ENCODE measurements around the gene TBX5. TPM values are rescaled to one million over a fixed set of nuclear protein-coding genes. Genes with fewer than 3 reads are reported as not detected.
A peak's percentile ranks its signal among the peaks of the same experiment; 100 is the strongest.

TBX5 gene
- total RNA-seq, 1 donor from 2014 or later: not detected

DNA sequence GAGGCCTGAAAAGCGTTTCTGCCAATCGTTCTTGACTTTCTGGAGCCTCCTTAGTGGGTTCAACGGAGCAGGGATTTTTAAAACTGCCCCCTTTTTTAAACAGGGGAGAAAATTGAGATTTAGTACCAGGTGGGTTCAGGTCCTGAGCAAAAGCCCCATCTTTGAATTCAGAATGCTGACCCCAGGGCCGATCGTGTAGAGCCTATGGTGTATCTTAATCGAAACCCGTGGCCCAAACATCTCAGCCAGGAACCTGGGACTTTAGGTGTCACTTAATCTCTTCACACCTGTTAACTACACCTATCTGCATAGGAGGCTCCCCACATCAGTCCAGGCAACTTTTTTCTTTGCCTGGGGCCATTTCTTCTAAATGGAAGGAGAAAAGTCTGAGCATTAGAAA, 6.4 kb upstream of the TBX5 start:
- no peaks in the 10 kb centered on the region for H3K9me3 Mint-ChIP-seq (ENCODE audit: unreplicated experiment)
- TF ChIP-seq, protein P1, sequence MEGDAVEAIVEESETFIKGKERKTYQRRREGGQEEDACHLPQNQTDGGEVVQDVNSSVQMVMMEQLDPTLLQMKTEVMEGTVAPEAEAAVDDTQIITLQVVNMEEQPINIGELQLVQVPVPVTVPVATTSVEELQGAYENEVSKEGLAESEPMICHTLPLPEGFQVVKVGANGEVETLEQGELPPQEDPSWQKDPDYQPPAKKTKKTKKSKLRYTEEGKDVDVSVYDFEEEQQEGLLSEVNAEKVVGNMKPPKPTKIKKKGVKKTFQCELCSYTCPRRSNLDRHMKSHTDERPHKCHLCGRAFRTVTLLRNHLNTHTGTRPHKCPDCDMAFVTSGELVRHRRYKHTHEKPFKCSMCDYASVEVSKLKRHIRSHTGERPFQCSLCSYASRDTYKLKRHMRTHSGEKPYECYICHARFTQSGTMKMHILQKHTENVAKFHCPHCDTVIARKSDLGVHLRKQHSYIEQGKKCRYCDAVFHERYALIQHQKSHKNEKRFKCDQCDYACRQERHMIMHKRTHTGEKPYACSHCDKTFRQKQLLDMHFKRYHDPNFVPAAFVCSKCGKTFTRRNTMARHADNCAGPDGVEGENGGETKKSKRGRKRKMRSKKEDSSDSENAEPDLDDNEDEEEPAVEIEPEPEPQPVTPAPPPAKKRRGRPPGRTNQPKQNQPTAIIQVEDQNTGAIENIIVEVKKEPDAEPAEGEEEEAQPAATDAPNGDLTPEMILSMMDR (IDR thresholded peaks at IDR 0.05): no peak
- H3K27me3 Mint-ChIP-seq (ENCODE audit: unreplicated experiment): peaks cover 74% of the 10 kb centered on the region
- DNase-seq (ENCODE audit: extremely low spot score, unreplicated experiment): no peak
- no peak overlapping the region for H3K27ac Mint-ChIP-seq (ENCODE audit: unreplicated experiment)
- H3K4me3 Mint-ChIP-seq (ENCODE audit: unreplicated experiment): no peak overlapping the region
- peaks cover 17% of the 10 kb centered on the region for H3K4me1 Mint-ChIP-seq (ENCODE audit: unreplicated experiment)
- peaks cover 2% of the 10 kb centered on the region for H3K36me3 Mint-ChIP-seq (ENCODE audit: unreplicated experiment)

DNA sequence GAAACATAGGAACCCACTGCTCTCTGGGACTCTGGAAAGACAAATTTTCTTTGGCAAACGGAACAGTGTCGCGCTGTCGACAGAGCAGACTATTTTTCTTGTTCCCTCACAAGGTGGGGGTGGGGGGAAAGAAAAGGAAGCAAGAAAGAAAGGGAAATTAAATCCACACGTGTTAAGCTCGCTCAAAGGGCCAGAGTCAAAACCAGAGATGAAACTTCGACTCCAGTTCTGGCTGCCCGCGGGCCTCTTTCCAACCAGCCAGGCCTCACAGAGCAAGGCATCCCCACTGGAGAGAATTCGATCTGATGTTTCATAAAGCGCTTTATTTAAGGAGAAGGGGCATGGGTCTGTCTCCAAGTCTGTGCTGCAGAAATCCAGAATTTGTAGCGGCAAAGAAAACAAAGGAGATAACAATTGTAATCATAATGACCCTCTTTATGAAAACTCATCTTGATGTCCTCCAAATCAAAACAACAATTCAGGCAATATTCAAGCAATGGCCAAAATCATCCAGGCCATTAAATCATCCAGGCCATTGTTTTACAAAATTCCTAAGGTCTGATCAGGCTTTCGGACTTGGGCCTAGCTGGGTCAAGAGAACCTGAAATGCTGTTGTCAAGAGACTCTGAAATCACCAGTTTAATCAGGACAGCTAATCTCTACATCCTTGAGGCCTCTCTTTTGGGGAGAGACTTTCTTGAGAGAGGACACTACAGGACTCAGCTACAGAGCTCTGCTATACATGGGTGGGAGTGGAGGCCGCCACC, 5.3 kb upstream of the TBX5 start:
- peaks cover 2% of the 10 kb centered on the region for H3K36me3 Mint-ChIP-seq (ENCODE audit: unreplicated experiment)
- DNase-seq (ENCODE audit: extremely low spot score, unreplicated experiment): no peak
- peaks cover 84% of the 10 kb centered on the region for H3K27me3 Mint-ChIP-seq (ENCODE audit: unreplicated experiment)
- H3K9me3 Mint-ChIP-seq (ENCODE audit: unreplicated experiment): no peaks in the 10 kb centered on the region
- peaks cover 17% of the 10 kb centered on the region for H3K4me1 Mint-ChIP-seq (ENCODE audit: unreplicated experiment)
- no peak overlapping the region for H3K27ac Mint-ChIP-seq (ENCODE audit: unreplicated experiment)
- TF ChIP-seq, protein P1 (IDR thresholded peaks at IDR 0.05): no peak
- H3K4me3 Mint-ChIP-seq (ENCODE audit: unreplicated experiment): no peak overlapping the region

DNA sequence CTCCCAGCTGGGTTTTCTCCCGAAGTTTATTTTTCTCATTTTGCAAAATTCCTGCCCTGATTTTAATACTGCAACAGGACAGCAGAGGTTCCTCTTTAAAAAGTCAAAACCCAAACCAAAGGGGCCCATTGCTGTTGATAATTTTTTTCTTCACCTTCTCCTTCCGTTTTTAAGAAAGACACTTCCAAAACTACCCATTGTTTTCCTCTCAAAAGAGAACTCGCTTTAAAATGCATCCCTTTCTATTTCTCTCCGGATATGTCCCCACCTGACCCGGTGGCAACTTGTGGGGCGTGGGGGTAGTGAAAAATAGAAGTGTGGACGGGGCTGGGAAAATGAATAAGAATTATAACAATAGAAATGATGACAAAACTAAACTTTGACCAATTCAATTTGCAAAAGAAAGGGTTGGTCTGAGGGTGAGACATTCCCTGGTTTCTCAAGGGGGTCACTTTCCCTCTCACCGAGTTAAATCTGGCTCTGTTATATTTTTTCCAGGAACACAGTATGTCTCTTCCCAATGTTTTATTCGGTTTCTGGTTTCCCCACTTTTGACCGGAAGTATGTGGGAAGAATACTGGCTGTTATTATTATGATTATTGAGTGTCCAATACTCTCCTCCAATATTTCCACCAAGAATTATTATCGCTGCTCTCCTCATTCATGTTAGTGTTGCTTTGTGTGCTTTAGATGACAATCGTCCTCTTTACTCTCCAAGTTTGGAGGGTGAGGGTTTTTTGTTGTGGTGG, 4.1 kb upstream of the TBX5 start:
- Mint-ChIP-seq H3K27ac (ENCODE audit: unreplicated experiment) (no peak overlapping the region), H3K4me3 (ENCODE audit: unreplicated experiment) (peak overlapping the region; percentile 73), H3K4me1 (ENCODE audit: unreplicated experiment) (peaks cover 18% of the 10 kb centered on the region), H3K36me3 (ENCODE audit: unreplicated experiment) (peaks cover 2% of the 10 kb centered on the region), H3K27me3 (ENCODE audit: unreplicated experiment) (peaks cover 93% of the 10 kb centered on the region), H3K9me3 (ENCODE audit: unreplicated experiment) (no peaks in the 10 kb centered on the region)
- TF ChIP-seq, protein P1 (IDR thresholded peaks at IDR 0.05): no peak
- no peak for DNase-seq (ENCODE audit: extremely low spot score, unreplicated experiment)

DNA sequence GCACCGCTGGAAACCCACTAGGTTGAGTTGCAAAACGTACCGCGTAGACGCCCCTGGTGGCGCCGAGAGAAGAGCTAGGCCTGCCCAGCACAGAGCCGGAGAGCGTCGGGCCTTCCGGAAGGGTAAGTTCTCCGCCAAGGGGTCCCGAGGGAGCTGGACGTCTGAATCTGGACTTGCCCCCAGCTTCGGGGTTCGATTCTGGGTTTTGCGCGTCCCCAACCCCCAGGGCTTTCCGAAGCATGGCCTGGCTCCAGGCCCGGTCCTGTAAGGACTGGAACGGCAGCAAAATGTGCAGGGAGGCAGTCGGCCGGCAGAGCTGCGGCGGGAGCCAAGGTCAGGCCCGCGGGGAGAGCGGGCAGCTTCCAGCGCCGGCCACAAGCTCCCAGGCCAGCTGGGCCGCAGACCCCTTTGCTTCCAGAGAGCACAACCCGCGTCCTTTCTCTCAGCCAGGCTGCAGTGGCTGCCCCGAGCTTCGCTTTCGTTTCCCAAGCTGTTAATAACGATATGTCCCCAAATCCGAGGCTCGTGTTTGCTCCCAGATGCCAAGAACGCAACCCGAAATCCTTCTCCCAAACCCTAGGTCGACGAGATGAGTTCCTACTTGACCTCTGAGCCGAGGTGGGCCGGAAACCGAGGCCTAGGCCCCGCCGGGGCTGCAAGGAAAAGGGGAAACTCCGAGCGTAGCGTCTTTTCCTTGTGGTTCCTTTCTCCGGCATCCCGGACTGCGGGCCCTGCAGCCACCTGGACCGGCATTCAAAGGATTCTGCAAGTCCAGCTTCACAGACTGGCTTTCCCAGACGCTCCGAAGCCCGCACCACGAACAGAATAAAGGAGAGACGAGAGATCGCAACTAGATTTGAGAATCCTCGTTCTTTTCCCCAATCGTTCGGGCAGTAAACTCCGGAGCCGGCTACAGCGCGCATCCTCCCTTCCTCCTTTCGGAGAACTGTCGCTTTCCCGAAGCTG, 3.2 kb upstream of the TBX5 start:
- Mint-ChIP-seq H3K36me3 (ENCODE audit: unreplicated experiment) (peaks cover 2% of the 10 kb centered on the region), H3K4me1 (ENCODE audit: unreplicated experiment) (peaks cover 18% of the 10 kb centered on the region), H3K27me3 (ENCODE audit: unreplicated experiment) (peaks cover 93% of the 10 kb centered on the region), H3K4me3 (ENCODE audit: unreplicated experiment) (peak overlapping the region; percentile 73), H3K9me3 (ENCODE audit: unreplicated experiment) (no peaks in the 10 kb centered on the region), H3K27ac (ENCODE audit: unreplicated experiment) (no peak overlapping the region)
- TF ChIP-seq, protein P1 (IDR thresholded peaks at IDR 0.05): no peak
- no peak for DNase-seq (ENCODE audit: extremely low spot score, unreplicated experiment)

All from osteocyte (in vitro differentiated cells).